Fibroblast of lung (primary cell): ENCODE results near the gene FAM53B.

ENCODE experiments used
- CTCF ChIP-seq, 2 donors: IDR thresholded peaks in 1 of 2; conservative IDR thresholded peaks in 1 of 2; 1 replicate in 1 of 2; 2 replicates in 1 of 2; pipeline ENCODE4 v1.5.1; 2011 to 2012; ENCODE audit warnings: low read length in 2 of 2, control low read depth in 1 of 2, inconsistent platforms in 1 of 2, low read depth in 1 of 2, mild to moderate bottlenecking in 1 of 2
- EZH2 ChIP-seq: IDR thresholded peaks from 2 replicates; pipeline ENCODE4 v1.5.1; 2012; ENCODE audit warnings: low read length, control low read depth, mild to moderate bottlenecking; ENCODE audit errors: missing control alignments

DNA sequence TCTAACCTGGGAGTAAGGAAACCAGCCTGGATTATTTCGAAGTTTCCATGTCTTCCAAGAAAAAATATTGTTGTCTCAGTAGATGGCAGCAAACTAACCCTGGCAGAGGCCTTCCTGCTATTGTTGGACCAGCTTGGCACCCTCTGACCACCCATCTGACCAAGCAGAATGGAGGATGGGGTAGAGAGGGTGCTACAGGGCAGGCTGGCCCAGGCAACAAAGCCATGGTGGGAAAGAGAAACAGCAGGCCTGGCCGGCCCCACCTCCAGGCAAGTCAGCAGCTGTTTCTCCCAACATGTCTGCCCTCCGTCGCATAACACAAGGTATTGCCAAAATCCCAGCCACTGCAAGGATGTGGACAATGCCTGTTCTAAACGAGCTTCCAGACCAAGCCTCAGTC lies 95.0 kb downstream of the FAM53B start:
- TF ChIP-seq CTCF (conservative IDR thresholded peaks at IDR 0.05 in 1 of 2, IDR thresholded peaks at IDR 0.05 in 1 of 2; ENCODE audit: low read depth in 1 of 2, low read length in 2 of 2) (peak in 1 of 2 donors; percentile 2), EZH2 (no peak)
